GM20000 (cell line): ENCODE results near the gene STX1B.

ENCODE experiments used
- DNase-seq: peaks from one replicate; pipeline ENCODE4 v3.0.0; 2012; ENCODE audit warnings: low spot score
- CTCF ChIP-seq: IDR thresholded peaks from 2 replicates; pipeline ENCODE4 v1.5.1; 2012; ENCODE audit warnings: mild to moderate bottlenecking, control low read depth; ENCODE audit errors: extremely low read depth, missing control alignments

Gene STX1B

GRCh38 chr16:31004658-31005057 is 5.8 kb downstream of the STX1B start:
- no peak for TF ChIP-seq CTCF

GRCh38 chr16:31003744-31004143 is 6.7 kb downstream of the STX1B start:
- no peak for TF ChIP-seq CTCF
- no peak for DNase-seq

More at GRCh38 chr16:31004658-31005057, 5.8 kb downstream of the STX1B start:
- no peak for DNase-seq

GRCh38 chr16:31002862-31003341 is 7.5 kb downstream of the STX1B start:
- no peak for DNase-seq
- no peak for TF ChIP-seq CTCF

GRCh38 chr16:31002250-31002700 is 8.2 kb downstream of the STX1B start:
- no peak for DNase-seq
- TF ChIP-seq CTCF: no peak

GRCh38 chr16:31001507-31002249 is 8.8 kb downstream of the STX1B start:
- no peak for DNase-seq
- no peak for TF ChIP-seq CTCF

- no peak for TF ChIP-seq CTCF
- DNase-seq: no peak
These were observed 9.6 kb downstream of the STX1B start for GRCh38 chr16:31000671-31001382.
